ENCODE results near the gene FXYD5.

DNA sequence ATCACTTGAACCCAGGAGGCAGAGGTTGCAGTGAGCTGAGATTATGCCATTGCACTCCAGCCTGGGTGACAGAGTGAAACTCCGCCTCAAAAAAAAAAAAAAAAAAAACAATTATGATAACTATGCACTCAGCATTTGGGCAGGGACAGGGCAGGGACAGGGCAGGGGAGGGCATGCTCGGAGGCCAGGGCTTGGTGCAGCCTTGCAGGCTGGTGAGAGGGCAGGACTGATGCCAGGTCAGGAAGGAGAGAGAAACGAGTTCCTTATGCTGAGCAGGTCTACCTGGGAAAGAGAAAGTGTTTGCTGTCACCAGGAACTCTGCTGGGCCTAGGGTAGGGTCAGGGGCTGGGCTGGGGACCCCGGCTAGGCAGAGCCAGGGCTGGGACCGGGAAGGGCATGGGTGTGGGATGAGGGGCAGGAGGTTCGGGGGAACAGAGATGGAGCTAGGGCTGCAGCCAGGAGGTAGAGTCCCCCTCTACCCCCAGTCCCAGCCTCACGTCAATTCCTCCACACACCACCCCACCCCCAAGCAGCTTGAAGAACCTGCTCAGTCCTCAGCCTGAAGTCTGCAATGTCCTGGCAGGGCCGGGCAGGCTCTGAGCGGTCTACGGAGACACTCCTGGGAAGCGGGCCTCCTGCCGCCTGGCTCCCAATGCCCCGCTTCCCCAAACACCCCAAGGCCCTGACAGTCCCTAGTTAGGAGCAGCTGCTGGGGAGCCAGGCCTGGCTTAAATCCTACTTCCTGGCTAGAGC, 36.1 kb upstream of the FXYD5 start:
- TF ChIP-seq CTCF (IDR thresholded peaks at IDR 0.05), result no peak
- no peak for TF ChIP-seq POLR2A (IDR thresholded peaks at IDR 0.05)

All from uterus (tissue), 2 donors.